SK-N-SH treated with all-trans-retinoic acid at 6 μM for 48 hours (cell line): ENCODE measurements around the gene BICD1.
A peak's percentile ranks its signal among the peaks of the same experiment; 100 is the strongest.

Experiments used
- ATAC-seq: fragments of 200-7000 bp; cut with Tn5 transposase; 3 replicates; pipeline ENCODE4 v1.9.1; 2020; ENCODE audit warnings: mild to moderate bottlenecking, moderate library complexity
- CSDC2 ChIP-seq: fragments of 250-450 bp; sonication (Bioruptor Pico); IDR thresholded peaks from 2 replicates; pipeline ENCODE4 v1.5.0; 2020; ENCODE audit warnings: mild to moderate bottlenecking, moderate library complexity
- CSRNP3 ChIP-seq: fragments of 250-450 bp; sonication (Bioruptor Pico); IDR thresholded peaks from 2 replicates; pipeline ENCODE4 v1.5.1; 2021; ENCODE audit warnings: mild to moderate bottlenecking, moderate library complexity
- ESRRG ChIP-seq: fragments of 250-450 bp; sonication (Bioruptor Pico); IDR thresholded peaks from 2 replicates; pipeline ENCODE4 v1.6.1; 2021; ENCODE audit warnings: mild to moderate bottlenecking
- GLIS3 ChIP-seq: fragments of 250-450 bp; sonication (Bioruptor Pico); IDR thresholded peaks from 2 replicates; pipeline ENCODE4 v1.5.0; 2020; ENCODE audit warnings: mild to moderate bottlenecking, moderate library complexity
- ISL1 ChIP-seq: fragments of 250-450 bp; sonication (Bioruptor Pico); IDR thresholded peaks from 2 replicates; pipeline ENCODE4 v2.1.2; 2022; ENCODE audit warnings: mild to moderate bottlenecking, moderate library complexity
- OSR1 ChIP-seq: fragments of 250-450 bp; sonication (Bioruptor Pico); IDR thresholded peaks from 2 replicates; pipeline ENCODE4 v1.8.0; 2022; ENCODE audit warnings: moderate library complexity, mild to moderate bottlenecking, inconsistent platforms
- PATZ1 ChIP-seq: fragments of 250-450 bp; sonication (Bioruptor Pico); IDR thresholded peaks from 2 replicates; pipeline ENCODE4 v1.8.0; 2020; ENCODE audit warnings: mild to moderate bottlenecking, moderate library complexity, borderline replicate concordance
- PPARA ChIP-seq: fragments of 250-450 bp; sonication (Bioruptor Pico); IDR thresholded peaks from 2 replicates; pipeline ENCODE4 v1.5.0; 2020; ENCODE audit warnings: mild to moderate bottlenecking, borderline replicate concordance
- RARB ChIP-seq: fragments of 250-450 bp; sonication (Bioruptor Pico); IDR thresholded peaks from 2 replicates; pipeline ENCODE4 v1.8.0; 2021; ENCODE audit warnings: mild to moderate bottlenecking, moderate library complexity
- SNAI2 ChIP-seq: fragments of 250-450 bp; sonication (Bioruptor Pico); IDR thresholded peaks from 2 replicates; pipeline ENCODE4 v1.5.0; 2020; ENCODE audit warnings: mild to moderate bottlenecking, moderate library complexity
- TCF4 ChIP-seq: fragments of 250-450 bp; sonication (Bioruptor Pico); IDR thresholded peaks from 2 replicates; pipeline ENCODE4 v1.8.0; 2021; ENCODE audit warnings: mild to moderate bottlenecking, moderate library complexity, borderline replicate concordance
- TOX ChIP-seq: fragments of 250-450 bp; sonication (Bioruptor Pico); IDR thresholded peaks from 2 replicates; pipeline ENCODE4 v1.8.0; 2021; ENCODE audit warnings: mild to moderate bottlenecking, moderate library complexity, borderline replicate concordance
- ZC3H10 ChIP-seq: fragments of 250-450 bp; sonication (Bioruptor Pico); IDR thresholded peaks from 2 replicates; pipeline ENCODE4 v1.5.1; 2021; ENCODE audit warnings: mild to moderate bottlenecking, moderate library complexity
- ZFP3 ChIP-seq: fragments of 250-450 bp; sonication (Bioruptor Pico); IDR thresholded peaks from 2 replicates; pipeline ENCODE4 v1.5.0; 2020; ENCODE audit warnings: mild to moderate bottlenecking, moderate library complexity
- ZFP30 ChIP-seq: fragments of 450-650 bp; formaldehyde crosslinking; IDR thresholded peaks from 2 replicates; pipeline ENCODE4 v1.5.0; 2022; ENCODE audit warnings: mild to moderate bottlenecking, moderate library complexity
- ZNF565 ChIP-seq: fragments of 450-650 bp; formaldehyde crosslinking; conservative IDR thresholded peaks from 2 replicates; pipeline ENCODE4 v1.5.0; 2020; ENCODE audit warnings: low read depth, mild to moderate bottlenecking, moderate library complexity
- ZNF70 ChIP-seq: fragments of 450-650 bp; formaldehyde crosslinking; IDR thresholded peaks from 2 replicates; pipeline ENCODE4 v1.5.0; 2020; ENCODE audit warnings: mild to moderate bottlenecking, moderate library complexity
- ZNF8 ChIP-seq: fragments of 450-650 bp; formaldehyde crosslinking; IDR thresholded peaks from 2 replicates; pipeline ENCODE4 v1.5.0; 2020; ENCODE audit warnings: mild to moderate bottlenecking, moderate library complexity
- TF ChIP-seq, protein P1 (sequence below): fragments of 250-450 bp; sonication (Bioruptor Pico); IDR thresholded peaks from 2 replicates; pipeline ENCODE4 v1.5.1; 2020; ENCODE audit warnings: low read depth, mild to moderate bottlenecking, moderate library complexity
- TF ChIP-seq, protein P2 (sequence below): fragments of 250-450 bp; sonication (Bioruptor Pico); IDR thresholded peaks from 2 replicates; pipeline ENCODE4 v1.5.0; 2020; ENCODE audit warnings: mild to moderate bottlenecking, moderate library complexity
- TF ChIP-seq, protein P3 (sequence below): fragments of 250-450 bp; sonication (Bioruptor Pico); IDR thresholded peaks from 2 replicates; pipeline ENCODE4 v1.8.0; 2021; ENCODE audit warnings: low read depth, mild to moderate bottlenecking, moderate library complexity, borderline replicate concordance

The BICD1 gene

DNA sequence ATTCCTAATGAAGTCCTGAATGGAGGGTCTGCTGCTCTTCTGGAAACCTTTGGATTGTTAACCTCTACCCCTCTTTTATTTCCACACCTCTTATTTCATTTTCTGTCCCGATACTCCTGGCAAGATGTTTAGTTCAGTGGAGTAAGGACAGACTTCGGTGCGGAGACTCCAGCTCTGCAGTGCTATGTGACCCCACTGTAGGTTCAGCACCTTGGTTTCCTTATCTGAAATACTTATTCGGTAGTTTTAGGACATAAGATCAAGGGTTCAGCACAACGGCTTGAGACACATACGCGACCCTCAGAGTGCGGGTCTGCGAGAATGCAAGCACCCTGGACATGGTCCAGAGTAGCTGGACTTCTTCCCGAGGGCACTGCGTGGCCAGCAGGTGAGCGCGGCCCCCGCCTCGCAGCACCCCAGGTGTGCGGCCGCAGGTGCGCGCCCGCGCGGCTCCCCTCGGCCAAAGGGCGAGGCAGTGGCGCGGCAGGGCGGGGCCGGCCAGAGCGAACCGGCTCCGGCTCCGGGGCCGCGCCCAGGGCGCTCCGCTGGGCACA, 292.2 kb downstream of the BICD1 start:
- ATAC-seq, result no peak
- TF ChIP-seq ZNF565, result no peak
- TF ChIP-seq CSDC2 (CRISPR knock-in tag), result no peak
- TF ChIP-seq PPARA (CRISPR knock-in tag), result no peak
- no peak for TF ChIP-seq ZC3H10 (CRISPR knock-in tag)

DNA sequence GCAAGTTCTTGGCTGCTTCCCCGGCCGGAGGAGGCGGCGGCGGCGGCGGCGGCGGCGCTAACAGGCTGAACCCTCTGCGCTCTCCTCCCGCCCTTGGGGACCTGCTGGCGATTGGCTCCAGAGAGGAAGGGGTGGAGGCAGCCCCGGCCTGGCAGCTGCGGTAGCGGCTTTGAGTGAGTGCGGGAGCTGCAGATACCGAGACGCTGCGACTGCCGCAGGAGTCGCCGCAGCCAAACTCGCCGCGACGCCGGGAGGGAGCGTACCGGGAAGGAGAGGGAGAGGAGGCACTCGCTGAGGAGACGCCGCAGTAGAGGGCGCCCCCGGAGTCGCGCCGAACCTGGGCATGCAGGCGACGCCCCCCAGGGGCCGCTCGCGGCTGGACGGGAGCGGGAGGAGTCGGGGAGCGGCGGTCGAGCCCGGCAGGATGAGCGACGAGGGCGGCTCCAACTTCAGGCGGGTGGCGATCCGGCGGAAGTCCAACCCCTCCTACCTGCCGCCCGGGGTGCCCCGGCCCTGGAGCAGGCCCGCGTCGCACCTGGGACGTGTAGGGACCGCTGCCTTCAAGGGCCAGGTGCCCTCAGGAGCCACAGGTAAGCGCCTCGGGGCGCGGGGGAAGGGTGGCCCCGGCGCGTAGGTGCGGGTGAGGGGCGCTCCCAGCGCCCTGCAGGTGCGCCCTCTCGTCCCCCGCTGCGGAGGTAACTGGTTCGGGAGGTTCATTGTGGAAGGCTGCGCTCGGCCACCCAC, 292.9 kb downstream of the BICD1 start, which contains the start of gene FGD4:
Gene FGD4, plus strand, starts transcription at position 189 of the 744 bp plus-strand sequence.
- TF ChIP-seq, protein P1, sequence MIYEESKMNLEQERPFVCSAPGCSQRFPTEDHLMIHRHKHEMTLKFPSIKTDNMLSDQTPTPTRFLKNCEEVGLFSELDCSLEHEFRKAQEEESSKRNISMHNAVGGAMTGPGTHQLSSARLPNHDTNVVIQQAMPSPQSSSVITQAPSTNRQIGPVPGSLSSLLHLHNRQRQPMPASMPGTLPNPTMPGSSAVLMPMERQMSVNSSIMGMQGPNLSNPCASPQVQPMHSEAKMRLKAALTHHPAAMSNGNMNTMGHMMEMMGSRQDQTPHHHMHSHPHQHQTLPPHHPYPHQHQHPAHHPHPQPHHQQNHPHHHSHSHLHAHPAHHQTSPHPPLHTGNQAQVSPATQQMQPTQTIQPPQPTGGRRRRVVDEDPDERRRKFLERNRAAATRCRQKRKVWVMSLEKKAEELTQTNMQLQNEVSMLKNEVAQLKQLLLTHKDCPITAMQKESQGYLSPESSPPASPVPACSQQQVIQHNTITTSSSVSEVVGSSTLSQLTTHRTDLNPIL, result no peak
- TF ChIP-seq, all 23 proteins: peak for 0
- peak; percentile 97 for ATAC-seq

DNA sequence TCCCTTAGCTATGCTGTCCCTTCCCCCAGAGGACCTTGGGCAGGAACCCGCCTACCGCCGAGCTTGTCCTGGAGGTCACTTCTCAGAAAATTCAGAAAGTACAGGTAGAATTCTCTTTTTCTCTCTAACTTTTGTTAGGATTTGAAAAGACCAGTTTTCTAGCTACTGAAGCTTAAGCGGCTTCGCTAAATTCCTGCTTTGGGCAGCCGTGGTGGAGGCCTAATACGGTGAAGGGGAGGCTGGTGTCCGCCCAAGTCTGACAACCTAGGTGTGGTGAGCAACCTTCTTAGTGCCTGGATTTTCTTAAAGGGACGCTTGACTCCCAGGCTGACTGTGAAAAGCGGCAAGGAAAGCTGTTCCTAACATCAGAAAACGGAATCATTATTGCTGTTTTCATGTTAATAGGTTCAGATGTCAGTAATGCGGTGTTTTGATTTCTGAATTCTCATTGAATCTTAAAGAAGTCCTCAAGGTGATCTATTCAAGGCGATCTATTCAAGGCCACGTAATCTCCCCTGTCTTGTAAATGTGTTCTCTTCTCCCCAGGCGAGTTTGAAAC, 293.5 kb downstream of the BICD1 start:
- peak; percentile 9 for ATAC-seq
- TF ChIP-seq CSRNP3 (no peak), CSDC2 (CRISPR knock-in tag) (no peak), ZFP3 (CRISPR knock-in tag) (no peak), ZFP30 (CRISPR knock-in tag) (no peak), OSR1 (CRISPR knock-in tag) (no peak), GLIS3 (CRISPR knock-in tag) (no peak), TCF4 (CRISPR knock-in tag) (no peak), PATZ1 (CRISPR knock-in tag) (no peak), PPARA (CRISPR knock-in tag) (no peak), ZNF8 (CRISPR knock-in tag) (no peak), ZNF70 (CRISPR knock-in tag) (no peak), TOX (CRISPR knock-in tag) (no peak), ISL1 (CRISPR knock-in tag) (no peak), ZNF565 (no peak), ESRRG (CRISPR knock-in tag) (no peak), SNAI2 (CRISPR knock-in tag) (no peak), RARB (CRISPR knock-in tag) (no peak)
- TF ChIP-seq, protein P1, result no peak
- TF ChIP-seq, protein P2, sequence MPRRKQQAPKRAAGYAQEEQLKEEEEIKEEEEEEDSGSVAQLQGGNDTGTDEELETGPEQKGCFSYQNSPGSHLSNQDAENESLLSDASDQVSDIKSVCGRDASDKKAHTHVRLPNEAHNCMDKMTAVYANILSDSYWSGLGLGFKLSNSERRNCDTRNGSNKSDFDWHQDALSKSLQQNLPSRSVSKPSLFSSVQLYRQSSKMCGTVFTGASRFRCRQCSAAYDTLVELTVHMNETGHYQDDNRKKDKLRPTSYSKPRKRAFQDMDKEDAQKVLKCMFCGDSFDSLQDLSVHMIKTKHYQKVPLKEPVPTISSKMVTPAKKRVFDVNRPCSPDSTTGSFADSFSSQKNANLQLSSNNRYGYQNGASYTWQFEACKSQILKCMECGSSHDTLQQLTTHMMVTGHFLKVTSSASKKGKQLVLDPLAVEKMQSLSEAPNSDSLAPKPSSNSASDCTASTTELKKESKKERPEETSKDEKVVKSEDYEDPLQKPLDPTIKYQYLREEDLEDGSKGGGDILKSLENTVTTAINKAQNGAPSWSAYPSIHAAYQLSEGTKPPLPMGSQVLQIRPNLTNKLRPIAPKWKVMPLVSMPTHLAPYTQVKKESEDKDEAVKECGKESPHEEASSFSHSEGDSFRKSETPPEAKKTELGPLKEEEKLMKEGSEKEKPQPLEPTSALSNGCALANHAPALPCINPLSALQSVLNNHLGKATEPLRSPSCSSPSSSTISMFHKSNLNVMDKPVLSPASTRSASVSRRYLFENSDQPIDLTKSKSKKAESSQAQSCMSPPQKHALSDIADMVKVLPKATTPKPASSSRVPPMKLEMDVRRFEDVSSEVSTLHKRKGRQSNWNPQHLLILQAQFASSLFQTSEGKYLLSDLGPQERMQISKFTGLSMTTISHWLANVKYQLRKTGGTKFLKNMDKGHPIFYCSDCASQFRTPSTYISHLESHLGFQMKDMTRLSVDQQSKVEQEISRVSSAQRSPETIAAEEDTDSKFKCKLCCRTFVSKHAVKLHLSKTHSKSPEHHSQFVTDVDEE (CRISPR knock-in tag), result no peak
- TF ChIP-seq, protein P3, sequence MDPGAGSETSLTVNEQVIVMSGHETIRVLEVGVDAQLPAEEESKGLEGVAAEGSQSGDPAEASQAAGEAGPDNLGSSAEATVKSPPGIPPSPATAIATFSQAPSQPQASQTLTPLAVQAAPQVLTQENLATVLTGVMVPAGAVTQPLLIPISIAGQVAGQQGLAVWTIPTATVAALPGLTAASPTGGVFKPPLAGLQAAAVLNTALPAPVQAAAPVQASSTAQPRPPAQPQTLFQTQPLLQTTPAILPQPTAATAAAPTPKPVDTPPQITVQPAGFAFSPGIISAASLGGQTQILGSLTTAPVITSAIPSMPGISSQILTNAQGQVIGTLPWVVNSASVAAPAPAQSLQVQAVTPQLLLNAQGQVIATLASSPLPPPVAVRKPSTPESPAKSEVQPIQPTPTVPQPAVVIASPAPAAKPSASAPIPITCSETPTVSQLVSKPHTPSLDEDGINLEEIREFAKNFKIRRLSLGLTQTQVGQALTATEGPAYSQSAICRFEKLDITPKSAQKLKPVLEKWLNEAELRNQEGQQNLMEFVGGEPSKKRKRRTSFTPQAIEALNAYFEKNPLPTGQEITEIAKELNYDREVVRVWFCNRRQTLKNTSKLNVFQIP (CRISPR knock-in tag), result no peak
